HepG2 (cell line): ENCODE data around the gene PAN2.

ENCODE experiments used
- BCL6 ChIP-seq: IDR thresholded peaks from 2 replicates; pipeline ENCODE4 v1.6.1; 2016; ENCODE audit warnings: missing genetic modification reagents, missing compliant biosample characterization
- CTCF ChIP-seq: sonication (generic); formaldehyde crosslinking; IDR thresholded peaks from 2 replicates; pipeline ENCODE4 v1.5.0; 2020; ENCODE audit warnings: mild to moderate bottlenecking, missing genetic modification reagents, moderate library complexity
- EZH2 ChIP-seq: conservative IDR thresholded peaks from 2 replicates; pipeline ENCODE4 v1.6.1; 2012; ENCODE audit warnings: mild to moderate bottlenecking, low read depth, low read length, moderate library complexity
- GLI4 ChIP-seq: sonication (generic); formaldehyde crosslinking; IDR thresholded peaks from 2 replicates; pipeline ENCODE4 v1.5.1; 2020; ENCODE audit warnings: missing genetic modification reagents, mild to moderate bottlenecking, moderate library complexity, borderline replicate concordance
- MAFF ChIP-seq: IDR thresholded peaks from 2 replicates; pipeline ENCODE4 v1.6.1; 2011; ENCODE audit warnings: low read depth, low read length, improper control_type of control experiment
- PAWR ChIP-seq: sonication (generic); formaldehyde crosslinking; IDR thresholded peaks from 2 replicates; pipeline ENCODE4 v1.4.0; 2020; ENCODE audit warnings: missing genetic modification reagents, mild to moderate bottlenecking, borderline replicate concordance
- PHB2 ChIP-seq: fragments of 450-650 bp; IDR thresholded peaks from 2 replicates; pipeline ENCODE4 v1.6.1; 2018; ENCODE audit not compliant: partially characterized antibody
- POLR2A ChIP-seq, 2 experiments: IDR thresholded peaks; 2 replicates each; pipeline ENCODE4 v1.6.1; 2011; ENCODE audit warnings: low read depth in 2 of 2, low read length in 2 of 2, mild to moderate bottlenecking in 1 of 2, moderate library complexity in 1 of 2; ENCODE audit not compliant: insufficient read depth in 1 of 2
- RAD21 ChIP-seq: fragments of 450-650 bp; formaldehyde crosslinking; IDR thresholded peaks from 2 replicates; pipeline ENCODE4 v1.5.0; 2020; ENCODE audit warnings: mild to moderate bottlenecking
- SRF ChIP-seq: IDR thresholded peaks from 2 replicates; pipeline ENCODE4 v1.6.1; 2011; ENCODE audit warnings: mild to moderate bottlenecking, low read depth, low read length, moderate library complexity
- ZBTB43 ChIP-seq: sonication (generic); formaldehyde crosslinking; conservative IDR thresholded peaks from 2 replicates; pipeline ENCODE4 v1.4.0; 2020; ENCODE audit warnings: missing genetic modification reagents
- ZBTB46 ChIP-seq: sonication (generic); formaldehyde crosslinking; IDR thresholded peaks from 2 replicates; pipeline ENCODE4 v1.4.0; 2020; ENCODE audit warnings: mild to moderate bottlenecking, missing genetic modification reagents, borderline replicate concordance
- ZFP36 ChIP-seq: fragments of 150-350 bp; IDR thresholded peaks from 2 replicates; pipeline ENCODE4 v1.6.1; 2018; ENCODE audit warnings: borderline replicate concordance, low read length, low read depth; ENCODE audit not compliant: partially characterized antibody
- ZNF407 ChIP-seq: sonication (generic); formaldehyde crosslinking; IDR thresholded peaks from one replicate; pipeline ENCODE4 v1.5.1; 2020; ENCODE audit warnings: mild to moderate bottlenecking, missing genetic modification reagents; ENCODE audit errors: not compliant biosample characterization

GRCh38 chr12:56297400-56297799, 36.4 kb downstream of the PAN2 start:
- TF ChIP-seq ZFP36 (no peak), CTCF (CRISPR knock-in tag) (no peak), EZH2 (no peak), RAD21 (CRISPR knock-in tag) (no peak), PHB2 (no peak), PAWR (no peak), BCL6 (CRISPR knock-in tag) (no peak), MAFF (no peak), POLR2A (IDR thresholded peaks at IDR 0.05; ENCODE audit: insufficient read depth in 1 of 2, low read depth in 2 of 2, low read length in 2 of 2) (no peak), ZBTB46 (no peak), ZNF407 (CRISPR knock-in tag) (no peak), SRF (no peak), ZBTB43 (no peak), GLI4 (CRISPR knock-in tag) (no peak)
